MM.1S (cell line): Measurements from ENCODE around the gene CBX7.

Experiments
- DNase-seq: peaks from one replicate; pipeline ENCODE4 v3.0.0-alpha.2; 2015
- H2AFZ ChIP-seq: fragments of 300-600 bp; sonication (generic); 2 replicates; pipeline ENCODE4 v1.6.0; 2016; ENCODE audit warnings: antibody characterized with exemption, low read length
- H3F3A ChIP-seq: fragments of 300-600 bp; sonication (generic); 2 replicates; pipeline ENCODE4 v1.6.1; 2016; ENCODE audit warnings: mild to moderate bottlenecking, antibody characterized with exemption, low read length, moderate library complexity, mixed read lengths; ENCODE audit not compliant: insufficient read depth
- H3K27ac ChIP-seq: fragments of 300-600 bp; sonication (generic); 2 replicates; pipeline ENCODE4 v1.5.1; 2016; ENCODE audit warnings: mild to moderate bottlenecking, low read length
- H3K27me3 ChIP-seq: fragments of 300-600 bp; sonication (generic); replicated peaks from 2 replicates; pipeline ENCODE4 v1.6.0; 2016; ENCODE audit warnings: low read length; ENCODE audit not compliant: insufficient read depth
- H3K36me3 ChIP-seq: fragments of 300-600 bp; sonication (generic); replicated peaks from 2 replicates; pipeline ENCODE4 v1.6.1; 2016; ENCODE audit warnings: mild to moderate bottlenecking, low read length, mixed read lengths; ENCODE audit not compliant: insufficient read depth
- H3K4me1 ChIP-seq: fragments of 300-600 bp; sonication (generic); 2 replicates; pipeline ENCODE4 v1.6.1; 2016; ENCODE audit warnings: low read length, mixed read lengths
- H3K4me2 ChIP-seq: fragments of 300-600 bp; sonication (generic); 2 replicates; pipeline ENCODE4 v1.6.0; 2016; ENCODE audit warnings: low read depth, low read length
- H3K4me3 ChIP-seq: fragments of 300-600 bp; sonication (generic); 2 replicates; pipeline ENCODE4 v1.5.1; 2016; ENCODE audit warnings: low read length, mixed read lengths
- H3K79me2 ChIP-seq: fragments of 300-600 bp; sonication (generic); 2 replicates; pipeline ENCODE4 v1.6.1; 2016; ENCODE audit warnings: mixed run types, low read length, mixed read lengths
- H3K9ac ChIP-seq: fragments of 300-600 bp; sonication (generic); 2 replicates; pipeline ENCODE4 v1.6.1; 2016; ENCODE audit warnings: low read length, mixed read lengths
- H3K9me2 ChIP-seq: fragments of 300-600 bp; sonication (generic); replicated peaks from 2 replicates; pipeline ENCODE4 v1.6.1; 2016; ENCODE audit warnings: mild to moderate bottlenecking, low read length, mixed read lengths; ENCODE audit not compliant: insufficient read depth
- H3K9me3 ChIP-seq: fragments of 300-600 bp; sonication (generic); replicated peaks from 2 replicates; pipeline ENCODE4 v1.6.1; 2016; ENCODE audit warnings: mild to moderate bottlenecking, low read length, mixed read lengths; ENCODE audit not compliant: insufficient read depth
- H4K20me1 ChIP-seq: fragments of 300-600 bp; sonication (generic); 2 replicates; pipeline ENCODE4 v1.6.1; 2016; ENCODE audit warnings: mild to moderate bottlenecking, low read length, moderate library complexity, mixed read lengths; ENCODE audit not compliant: insufficient read depth
- CTCF ChIP-seq: fragments of 300-600 bp; sonication (generic); IDR thresholded peaks from 2 replicates; pipeline ENCODE4 v1.5.1; 2016; ENCODE audit warnings: antibody characterized with exemption, low read length, mixed read lengths
- EZH2 ChIP-seq: fragments of 300-600 bp; sonication (generic); optimal IDR thresholded peaks from 2 replicates; pipeline ENCODE3; 2017; ENCODE audit warnings: low read depth, mild to moderate bottlenecking, antibody characterized with exemption, low read length, mixed read lengths
- EZH2phosphoT487 ChIP-seq: fragments of 300-600 bp; sonication (generic); IDR thresholded peaks from 2 replicates; pipeline ENCODE4 v1.6.1; 2018; ENCODE audit warnings: antibody characterized with exemption, low read length

The CBX7 gene

GRCh38 chr22:39152511-39153219 lies at the start of gene CBX7:
TSS of gene CBX7 (minus strand) at chr22:39152680. CDS start at chr22:39152444, 236 bp downstream.
- Histone ChIP-seq H3K36me3 (no peaks in the 10 kb centered on the region), H3F3A (peaks cover 30% of the 10 kb centered on the region), H3K9me2 (no peaks in the 10 kb centered on the region), H2AFZ (peak within 1 kb of the TSS; percentile 79), H3K4me1 (peaks cover 37% of the 10 kb centered on the region), H4K20me1 (no peaks in the 10 kb centered on the region), H3K4me2 (peak within 1 kb of the TSS; percentile 92), H3K79me2 (peaks cover 43% of the 10 kb centered on the region), H3K4me3 (peak within 1 kb of the TSS; percentile 89), H3K9me3 (no peaks in the 10 kb centered on the region), H3K27me3 (no peaks in the 10 kb centered on the region), H3K9ac (peak within 1 kb of the TSS; percentile 82), H3K27ac (peak within 1 kb of the TSS; percentile 71; the same call in 1 of the 2 replicates)
- DNase-seq, result peak; percentile 93
- TF ChIP-seq EZH2phosphoT487, result no peak
- no peak for TF ChIP-seq EZH2
- TF ChIP-seq CTCF, result no peak

- H3K4me1 ChIP-seq, result 0 out of 2 replicates have a peak, but pooled peaks cover 3% of the 10 kb centered on the region
- 0 out of 2 replicates have a peak overlapping the region, but pooled peaks have one; percentile 31 for H2AFZ ChIP-seq
Observed at GRCh38 chr22:39197578-39197977, 45.1 kb upstream of the CBX7 start.

GRCh38 chr22:39194098-39194497 lies 41.6 kb upstream of the CBX7 start:
- Histone ChIP-seq H3K27me3 (no peaks in the 10 kb centered on the region), H3K36me3 (no peaks in the 10 kb centered on the region), H3K9ac (no peak overlapping the region), H3K79me2 (no peaks in the 10 kb centered on the region), H3K9me2 (no peaks in the 10 kb centered on the region), H3K27ac (no peak overlapping the region), H3K4me3 (no peak overlapping the region), H3K4me2 (no peak overlapping the region), H3F3A (peaks cover 7% of the 10 kb centered on the region; the same call in 1 of the 2 replicates), H4K20me1 (no peaks in the 10 kb centered on the region), H3K9me3 (no peaks in the 10 kb centered on the region), H2AFZ (no peak overlapping the region), H3K4me1 (0 out of 2 replicates have a peak, but pooled peaks cover 3% of the 10 kb centered on the region)
- no peak for DNase-seq
- TF ChIP-seq EZH2, result no peak
- TF ChIP-seq EZH2phosphoT487, result no peak
- TF ChIP-seq CTCF, result no peak

More at GRCh38 chr22:39197578-39197977, 45.1 kb upstream of the CBX7 start:
- Histone ChIP-seq H3K27me3 (no peaks in the 10 kb centered on the region), H3K27ac (peak overlapping the region; percentile 10; the same call in 1 of the 2 replicates), H3K9ac (no peak overlapping the region; the same call in 1 of the 2 replicates), H3K79me2 (no peaks in the 10 kb centered on the region), H3K36me3 (no peaks in the 10 kb centered on the region), H3K4me3 (no peak overlapping the region; the same call in 1 of the 2 replicates), H3K9me2 (no peaks in the 10 kb centered on the region), H3F3A (peaks cover 7% of the 10 kb centered on the region; the same call in 1 of the 2 replicates), H3K9me3 (no peaks in the 10 kb centered on the region), H4K20me1 (no peaks in the 10 kb centered on the region), H3K4me2 (peak overlapping the region; percentile 63)
- DNase-seq, result peak; percentile 19
- TF ChIP-seq CTCF (no peak), EZH2phosphoT487 (no peak)
